Measurements from ENCODE around the gene BLOC1S4. TPM values are rescaled to one million over a fixed set of nuclear protein-coding genes. Genes with fewer than 3 reads are reported as not detected.

BLOC1S4 gene
- total RNA-seq, 1 donor from 2014 or later: 23.8 TPM

- Mint-ChIP-seq H3K27me3 (ENCODE audit: low read depth) (no peaks in the 10 kb centered on the region), H3K4me1 (peaks cover 27% of the 10 kb centered on the region), H3K4me3 (no peak overlapping the region), H3K36me3 (ENCODE audit: low read depth) (no peaks in the 10 kb centered on the region), H3K9me3 (no peaks in the 10 kb centered on the region), H3K27ac (ENCODE audit: unreplicated experiment) (peak overlapping the region; percentile 71)
- no peak for TF ChIP-seq CTCF (conservative IDR thresholded peaks at IDR 0.05)
- no peak for DNase-seq (ENCODE audit: low read depth, low spot score)
Observed at GRCh38 chr4:6689506-6689960, 26.4 kb upstream of the BLOC1S4 start.

DNA sequence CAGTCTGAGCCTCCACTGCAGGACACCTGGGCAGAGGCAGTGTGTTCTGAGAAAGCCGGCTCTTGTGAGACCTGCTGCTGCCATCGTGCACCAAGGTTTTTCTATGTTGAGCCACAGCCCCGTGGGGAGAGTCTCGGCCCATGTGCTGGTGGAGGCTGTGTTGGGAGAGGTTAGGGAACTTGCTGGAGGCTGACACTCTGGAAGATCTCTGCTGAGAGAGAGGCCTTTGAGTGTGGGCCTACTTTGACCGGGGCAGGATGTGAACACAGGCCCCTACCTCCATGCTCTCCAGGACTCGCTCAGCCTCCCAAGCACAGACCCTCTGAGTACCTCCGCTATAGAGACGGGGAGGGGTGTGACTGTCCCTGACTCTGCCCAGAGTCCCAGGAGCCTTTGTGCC lies 23.6 kb upstream of the BLOC1S4 start:
- H3K4me3 Mint-ChIP-seq: no peak overlapping the region
- DNase-seq (ENCODE audit: low read depth, low spot score): no peak
- H3K36me3 Mint-ChIP-seq (ENCODE audit: low read depth): no peaks in the 10 kb centered on the region
- no peak overlapping the region for H3K27ac Mint-ChIP-seq (ENCODE audit: unreplicated experiment)
- no peaks in the 10 kb centered on the region for H3K27me3 Mint-ChIP-seq (ENCODE audit: low read depth)
- TF ChIP-seq CTCF (conservative IDR thresholded peaks at IDR 0.05): no peak
- H3K9me3 Mint-ChIP-seq: no peaks in the 10 kb centered on the region
- H3K4me1 Mint-ChIP-seq: peaks cover 32% of the 10 kb centered on the region

DNA sequence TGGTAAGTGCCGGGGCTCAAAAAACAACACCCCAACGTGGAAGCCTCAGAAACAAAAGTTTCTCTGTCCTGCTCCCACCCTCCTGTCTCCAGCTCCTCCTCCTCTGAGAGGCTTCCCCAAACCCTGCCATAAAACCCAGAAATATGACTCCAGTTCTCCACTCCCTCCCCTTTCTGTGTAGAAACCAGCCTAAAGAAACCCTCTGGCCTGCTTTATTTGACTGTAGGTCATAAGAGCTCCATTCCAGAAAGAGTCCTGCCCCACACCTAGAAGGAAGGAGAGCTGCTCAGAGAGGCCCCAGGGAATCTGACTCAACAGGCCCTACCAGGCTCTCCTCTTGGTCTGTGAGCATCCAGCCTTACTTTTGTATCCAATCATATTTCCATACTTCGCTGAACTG lies 23.2 kb upstream of the BLOC1S4 start:
- DNase-seq (ENCODE audit: low read depth, low spot score): no peak
- no peaks in the 10 kb centered on the region for H3K36me3 Mint-ChIP-seq (ENCODE audit: low read depth)
- H3K4me3 Mint-ChIP-seq: peak overlapping the region; percentile 14
- H3K27ac Mint-ChIP-seq (ENCODE audit: unreplicated experiment): peak overlapping the region; percentile 15
- TF ChIP-seq CTCF (conservative IDR thresholded peaks at IDR 0.05): no peak
- peaks cover 32% of the 10 kb centered on the region for H3K4me1 Mint-ChIP-seq
- no peaks in the 10 kb centered on the region for H3K9me3 Mint-ChIP-seq
- H3K27me3 Mint-ChIP-seq (ENCODE audit: low read depth): no peaks in the 10 kb centered on the region

- Mint-ChIP-seq H3K27ac (ENCODE audit: unreplicated experiment) (peak within 1 kb of the TSS; percentile 87), H3K4me3 (peak within 1 kb of the TSS; percentile 14), H3K27me3 (ENCODE audit: low read depth) (no peaks in the 10 kb centered on the region), H3K36me3 (ENCODE audit: low read depth) (peaks cover 4% of the 10 kb centered on the region), H3K4me1 (peaks cover 33% of the 10 kb centered on the region), H3K9me3 (no peaks in the 10 kb centered on the region)
- no peak for TF ChIP-seq CTCF (conservative IDR thresholded peaks at IDR 0.05)
- DNase-seq (ENCODE audit: low read depth, low spot score): no peak
Observed at GRCh38 chr4:6693231-6694176, 22.5 kb upstream of the BLOC1S4 start, which contains the start of gene S100P. TSS of gene S100P (plus strand) at chr4:6693878. CDS start at chr4:6693933, 55 bp downstream.

GRCh38 chr4:6694177-6694901 lies 21.6 kb upstream of the BLOC1S4 start:
- Mint-ChIP-seq H3K36me3 (ENCODE audit: low read depth) (peaks cover 4% of the 10 kb centered on the region), H3K27me3 (ENCODE audit: low read depth) (no peaks in the 10 kb centered on the region), H3K27ac (ENCODE audit: unreplicated experiment) (no peak overlapping the region), H3K9me3 (no peaks in the 10 kb centered on the region), H3K4me1 (peaks cover 25% of the 10 kb centered on the region), H3K4me3 (no peak overlapping the region)
- no peak for DNase-seq (ENCODE audit: low read depth, low spot score)
- no peak for TF ChIP-seq CTCF (conservative IDR thresholded peaks at IDR 0.05)
